Thoracic aorta (tissue), 2 donors: ENCODE data around the gene CLASP1. TPM values are rescaled to one million over a fixed set of nuclear protein-coding genes. Genes with fewer than 3 reads are reported as not detected.
"Not testable (repeated sequence)": the region's sequence is repeated elsewhere in the genome, so short reads cannot be mapped to it uniquely, and the experiment has no call there.

Experiments used
- ATAC-seq: fragments of 150-250 bp; one replicate; pipeline ENCODE4 v1.8.0; 2017; ENCODE audit warnings: low read depth; ENCODE audit not compliant: insufficient number of reproducible peaks, low FRiP score
- DNase-seq: peaks from one replicate; pipeline ENCODE4 v3.0.0-alpha.2; 2020; ENCODE audit warnings: low spot score
- H3K27ac ChIP-seq, 2 donors: fragments of 200-600 bp; sonication (generic); 1 replicate in 1 of 2; 2 replicates in 1 of 2; pipeline ENCODE4 v1.5.1; 2016; ENCODE audit warnings: mild to moderate bottlenecking in 2 of 2, moderate library complexity in 2 of 2
- H3K27me3 ChIP-seq: fragments of 200-600 bp; sonication (generic); replicated peaks from 2 replicates; pipeline ENCODE4 v1.6.0; 2016; ENCODE audit warnings: mild to moderate bottlenecking; ENCODE audit not compliant: insufficient read depth
- H3K36me3 ChIP-seq: fragments of 200-600 bp; sonication (generic); one replicate; pipeline ENCODE4 v1.5.1; 2016
- H3K4me1 ChIP-seq, 2 donors: fragments of 200-600 bp; sonication (generic); 1 replicate in 1 of 2; 2 replicates in 1 of 2; pipeline versions ENCODE4 v1.5.1 to v1.6.0; 2016; ENCODE audit warnings: low read depth in 2 of 2, mild to moderate bottlenecking in 1 of 2; ENCODE audit not compliant: control insufficient read depth in 1 of 2
- H3K4me3 ChIP-seq: fragments of 200-600 bp; sonication (generic); 2 replicates; pipeline ENCODE4 v1.5.1; 2016; ENCODE audit warnings: mild to moderate bottlenecking
- H3K9me3 ChIP-seq: fragments of 200-600 bp; sonication (generic); 2 replicates; pipeline ENCODE4 v1.5.1; 2016
- total RNA-seq, 2 donors: library from RNA; depleted of rRNA; stranded (reverse); fragments of >200 nt; gene quantifications; one replicate each; pipeline versions ENCODE4 v1.1.0 to v1.2.3, GENCODE V29; 2016
- TF ChIP-seq, protein P1 (sequence below): fragments of 200-600 bp; sonication (generic); IDR thresholded peaks from one replicate; pipeline ENCODE4 v1.5.1; 2019; ENCODE audit warnings: antibody characterized with exemption

CLASP1 gene
- total RNA-seq, 2 donors from 2014 or later = 69.7 to 113 TPM

DNA sequence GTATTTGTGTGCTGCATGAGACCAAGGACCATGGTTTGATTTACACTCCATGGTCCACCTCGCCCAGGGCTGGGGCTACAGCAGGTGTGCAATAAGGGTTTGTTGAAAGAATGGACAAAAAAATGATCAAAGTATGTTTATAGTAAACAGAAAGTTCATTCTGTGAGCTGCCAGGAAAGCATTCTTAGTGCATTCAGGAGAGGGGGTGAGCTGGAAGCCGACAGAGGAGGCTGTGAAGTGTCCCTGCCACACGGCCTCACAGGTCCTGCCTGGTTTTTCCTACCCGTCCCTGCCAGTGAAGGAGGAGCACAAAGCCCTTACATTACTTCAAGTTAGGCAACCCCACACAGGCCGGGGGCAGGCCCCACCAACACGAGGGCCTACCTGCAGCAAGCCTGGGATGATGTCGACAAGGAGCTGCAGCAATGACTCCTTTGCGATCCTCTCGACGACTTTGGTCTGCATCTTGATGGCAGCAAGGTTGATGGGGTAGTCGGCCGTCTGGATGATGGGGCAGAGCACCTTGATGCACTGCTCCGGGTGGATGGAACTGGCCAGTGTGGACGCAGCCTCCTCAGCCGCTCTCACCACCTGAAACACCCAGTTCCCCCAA lies 301.0 kb downstream of the CLASP1 start:
- ATAC-seq = no peak
- Histone ChIP-seq H3K9me3 (no peaks in the 10 kb centered on the region), H3K4me1 (peaks cover 0 to 6% of the 10 kb centered on the region in 2 donors), H3K27ac (no peak overlapping the region), H3K4me3 (no peak overlapping the region), H3K27me3 (no peaks in the 10 kb centered on the region), H3K36me3 (peaks cover 61% of the 10 kb centered on the region)
- DNase-seq = no peak
- TF ChIP-seq, protein P1, sequence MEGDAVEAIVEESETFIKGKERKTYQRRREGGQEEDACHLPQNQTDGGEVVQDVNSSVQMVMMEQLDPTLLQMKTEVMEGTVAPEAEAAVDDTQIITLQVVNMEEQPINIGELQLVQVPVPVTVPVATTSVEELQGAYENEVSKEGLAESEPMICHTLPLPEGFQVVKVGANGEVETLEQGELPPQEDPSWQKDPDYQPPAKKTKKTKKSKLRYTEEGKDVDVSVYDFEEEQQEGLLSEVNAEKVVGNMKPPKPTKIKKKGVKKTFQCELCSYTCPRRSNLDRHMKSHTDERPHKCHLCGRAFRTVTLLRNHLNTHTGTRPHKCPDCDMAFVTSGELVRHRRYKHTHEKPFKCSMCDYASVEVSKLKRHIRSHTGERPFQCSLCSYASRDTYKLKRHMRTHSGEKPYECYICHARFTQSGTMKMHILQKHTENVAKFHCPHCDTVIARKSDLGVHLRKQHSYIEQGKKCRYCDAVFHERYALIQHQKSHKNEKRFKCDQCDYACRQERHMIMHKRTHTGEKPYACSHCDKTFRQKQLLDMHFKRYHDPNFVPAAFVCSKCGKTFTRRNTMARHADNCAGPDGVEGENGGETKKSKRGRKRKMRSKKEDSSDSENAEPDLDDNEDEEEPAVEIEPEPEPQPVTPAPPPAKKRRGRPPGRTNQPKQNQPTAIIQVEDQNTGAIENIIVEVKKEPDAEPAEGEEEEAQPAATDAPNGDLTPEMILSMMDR = no peak

DNA sequence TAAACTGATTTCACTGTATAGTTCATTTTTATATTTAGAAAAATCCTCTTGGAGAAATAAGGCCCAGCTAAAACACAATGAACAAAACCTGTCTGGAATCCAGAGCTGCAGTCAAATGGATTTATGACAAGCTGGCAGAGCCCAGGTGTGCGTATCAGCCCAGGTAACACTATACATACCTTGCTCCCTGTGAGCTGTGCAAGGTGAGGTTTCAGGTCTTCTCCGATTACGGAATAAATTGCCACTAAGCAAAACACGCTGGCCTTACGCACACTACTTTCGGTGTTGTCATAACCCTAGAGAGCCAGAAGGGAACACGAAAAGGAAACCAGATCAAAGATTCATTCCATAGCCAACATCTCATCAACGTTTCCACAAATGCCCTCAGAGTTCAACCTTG lies 302.4 kb downstream of the CLASP1 start:
- Histone ChIP-seq H3K27ac (no peak overlapping the region), H3K36me3 (peaks cover 68% of the 10 kb centered on the region), H3K4me3 (no peak overlapping the region), H3K4me1 (peaks cover 0 to 6% of the 10 kb centered on the region in 2 donors), H3K9me3 (no peaks in the 10 kb centered on the region), H3K27me3 (no peaks in the 10 kb centered on the region)
- DNase-seq (no peak), ATAC-seq (no peak)
- TF ChIP-seq, protein P1 = no peak

DNA sequence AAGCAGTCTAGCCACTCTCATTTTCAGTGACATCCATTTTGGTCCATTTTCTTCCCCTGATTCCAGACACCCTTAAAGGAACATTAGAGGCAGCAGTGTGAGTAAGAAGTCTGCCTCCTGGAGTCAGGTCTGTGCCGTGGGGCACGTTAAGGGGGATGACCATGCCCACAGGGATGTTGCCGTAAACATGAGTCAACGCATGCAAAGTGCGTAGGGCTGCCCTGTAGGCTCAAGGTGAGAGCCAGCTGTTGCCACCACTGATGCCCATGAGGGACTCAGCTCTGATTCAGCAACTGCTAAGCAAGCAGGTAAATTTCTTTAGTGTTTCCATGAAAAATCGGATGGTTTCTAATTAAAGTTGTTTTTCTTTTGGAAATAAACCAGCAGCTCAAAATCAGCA lies 302.9 kb downstream of the CLASP1 start:
- no peak overlapping the region for H3K4me3 ChIP-seq
- DNase-seq (no peak), ATAC-seq (no peak)
- no peak overlapping the region for H3K27ac ChIP-seq
- H3K36me3 ChIP-seq = peaks cover 63% of the 10 kb centered on the region
- H3K9me3 ChIP-seq = no peaks in the 10 kb centered on the region
- H3K27me3 ChIP-seq = no peaks in the 10 kb centered on the region
- TF ChIP-seq, protein P1 = no peak
- H3K4me1 ChIP-seq = peaks cover 0 to 6% of the 10 kb centered on the region in 2 donors

DNA sequence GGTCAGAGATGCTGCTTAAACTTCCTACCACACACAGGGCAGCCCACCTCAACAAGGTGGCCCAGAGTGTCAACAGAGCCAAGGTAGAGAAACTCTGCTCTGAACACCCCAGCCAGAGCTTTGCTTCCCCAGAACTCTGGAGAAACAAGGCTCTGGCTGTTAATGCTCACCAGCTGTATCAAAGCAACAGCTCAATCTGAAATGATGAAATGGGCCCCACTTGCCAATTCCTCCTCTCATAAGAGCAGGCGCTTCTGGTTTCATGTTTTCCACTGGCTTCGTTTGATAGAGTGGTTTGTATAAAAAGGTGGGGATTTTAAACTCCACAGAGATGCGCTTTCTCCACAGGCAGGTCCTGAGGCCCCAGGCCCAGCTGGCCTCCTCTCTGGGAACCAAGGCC lies 303.4 kb downstream of the CLASP1 start:
- Histone ChIP-seq H3K27ac (no peak overlapping the region), H3K9me3 (no peaks in the 10 kb centered on the region), H3K27me3 (no peaks in the 10 kb centered on the region), H3K4me1 (peaks cover 0 to 6% of the 10 kb centered on the region in 2 donors), H3K4me3 (no peak overlapping the region), H3K36me3 (peaks cover 59% of the 10 kb centered on the region)
- ATAC-seq = no peak
- TF ChIP-seq, protein P1 = no peak
- DNase-seq = no peak

DNA sequence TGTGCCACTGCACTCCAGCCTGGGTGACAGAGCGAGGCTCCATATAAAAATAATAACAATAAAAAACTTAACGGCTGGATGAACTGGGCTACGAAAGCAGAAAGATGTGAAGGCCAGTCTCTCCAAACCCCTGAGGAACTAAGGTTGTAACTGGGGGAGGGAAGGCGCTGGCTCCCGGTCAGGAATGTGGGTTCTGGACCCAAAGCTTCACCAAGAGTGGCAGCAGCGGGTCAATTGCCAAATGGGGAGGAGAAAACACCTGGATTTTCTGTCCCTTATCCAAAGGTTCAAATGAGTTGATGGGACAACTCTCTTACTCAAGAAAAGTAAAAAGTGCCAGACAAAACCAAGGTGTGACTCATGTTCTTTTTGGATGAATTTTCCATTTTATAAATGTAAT lies 304.2 kb downstream of the CLASP1 start:
- DNase-seq (no peak), ATAC-seq (no peak)
- TF ChIP-seq, protein P1 = no peak
- Histone ChIP-seq H3K27ac (no peak overlapping the region), H3K4me3 (no peak overlapping the region), H3K4me1 (peaks cover 0 to 1% of the 10 kb centered on the region in 2 donors), H3K36me3 (peaks cover 61% of the 10 kb centered on the region), H3K27me3 (no peaks in the 10 kb centered on the region), H3K9me3 (no peaks in the 10 kb centered on the region)

DNA sequence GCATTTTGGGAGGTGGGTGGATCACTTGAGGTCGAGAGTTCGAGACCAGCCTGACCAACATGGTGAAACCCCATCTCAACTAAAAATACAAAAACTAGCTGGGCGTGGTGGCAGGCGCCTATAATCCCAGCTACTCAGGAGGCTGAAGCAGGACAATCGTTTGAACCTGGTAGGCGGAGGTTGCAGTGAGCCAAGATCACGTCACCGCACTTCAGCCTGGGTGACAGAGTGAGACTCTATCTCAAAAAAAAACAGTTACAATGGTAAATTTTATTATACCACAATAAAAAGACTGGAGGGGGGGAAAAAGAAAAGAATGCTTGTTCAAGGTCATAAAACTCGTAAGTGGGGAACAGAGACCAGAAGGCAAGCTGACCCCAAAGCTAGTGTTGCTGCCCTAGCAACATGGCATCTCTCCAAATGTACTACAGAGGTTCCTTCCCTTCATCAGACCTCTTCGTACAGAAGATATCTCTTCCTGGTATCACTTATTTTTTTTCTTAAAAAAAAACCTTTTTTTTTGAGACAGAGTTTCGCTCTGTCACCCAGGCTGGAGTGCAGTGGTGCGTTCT lies 305.3 kb downstream of the CLASP1 start:
- H3K9me3 ChIP-seq, DNase-seq: not testable (repeated sequence)
- peaks cover 63% of the 10 kb centered on the region for H3K36me3 ChIP-seq

More for the DNA sequence above, 305.3 kb downstream of the CLASP1 start:
- not testable (repeated sequence) for H3K4me1 ChIP-seq, ATAC-seq, H3K27ac ChIP-seq, H3K4me3 ChIP-seq, H3K27me3 ChIP-seq
